Adrenal gland (tissue), 12 donors: ENCODE data around the gene RTF2. TPM values are rescaled to one million over a fixed set of nuclear protein-coding genes. Genes with fewer than 3 reads are reported as not detected.
A peak's percentile ranks its signal among the peaks of the same experiment; 100 is the strongest.
"Not testable (repeated sequence)": the region's sequence is repeated elsewhere in the genome, so short reads cannot be mapped to it uniquely, and the experiment has no call there.

ENCODE experiments used
- DNase-seq, 7 donors: peaks; one replicate each; pipeline ENCODE4 v3.0.0-alpha.2; 2019 to 2020
- H3K27ac ChIP-seq, 5 donors: fragments of 200-600 bp; sonication (generic) in 4 of 5; 1 replicate in 3 of 5; 2 replicates in 2 of 5; pipeline versions ENCODE4 v1.5.1 to v1.8.0; 2016 to 2020; ENCODE audit warnings: mild to moderate bottlenecking in 1 of 5
- H3K27me3 ChIP-seq: fragments of 200-600 bp; 2 replicates; pipeline ENCODE4 v1.8.0; 2021
- H3K36me3 ChIP-seq, 2 donors: fragments of 200-600 bp; replicated peaks in 1 of 2; 1 replicate in 1 of 2; 2 replicates in 1 of 2; pipeline versions ENCODE4 v1.5.1 to v1.8.0; 2018 to 2022
- H3K4me1 ChIP-seq, 2 donors: fragments of 200-600 bp; replicated peaks in 1 of 2; 1 replicate in 1 of 2; 2 replicates in 1 of 2; pipeline versions ENCODE4 v1.5.1 to v1.8.0; 2018 to 2021
- H3K4me3 ChIP-seq, 4 donors: fragments of 200-600 bp; sonication (generic) in 3 of 4; one replicate each; pipeline ENCODE4 v1.5.1; 2016 to 2018
- H3K9me3 ChIP-seq, 3 donors: fragments of 200-600 bp; sonication (generic) in 1 of 3; replicated peaks in 1 of 3; 1 replicate in 2 of 3; 2 replicates in 1 of 3; pipeline versions ENCODE4 v1.5.1 to v1.8.0; 2016 to 2021
- POLR2A ChIP-seq, 2 donors: fragments of 450-650 bp; IDR thresholded peaks; one replicate each; pipeline ENCODE4 v1.6.1; 2017; ENCODE audit warnings: antibody characterized with exemption in 2 of 2, mild to moderate bottlenecking in 2 of 2, moderate library complexity in 1 of 2
- WGBS, 4 donors: extraction: QIAGEN DNeasy Blood & Tissue Kit in 2 of 4; methylation state at CpG; one replicate each; pipeline versions ENCODE4 v1.1.5 to v1.1.7; 2013 to 2017; 5-methylcytosine and 5-hydroxymethylcytosine counted together
- intact Hi-C, 2 donors: fragments of 100-400 bp; cut with DNase I; formaldehyde crosslinking; loops; one replicate each; pipeline versions ENCODE4 v1.14.1 to v1.15.0; 2022 to 2023
- polyA plus RNA-seq, 3 donors: library from polyadenylated mRNA; stranded (reverse); fragments of 200-250 nt in 2 of 3; fragments of 350-450 nt in 1 of 3; fragmentation: Illumina TruSeq in 1 of 3; extraction: RNeasy Lipid Tissue Mini Kit (QIAGEN cat#74804) in 1 of 3; gene quantifications; one replicate each; pipeline ENCODE4 v1.2.3, GENCODE V29; 2013 to 2014
- total RNA-seq, 9 donors: library from RNA; depleted of rRNA in 4 of 9; stranded (reverse); fragments of >200 nt in 4 of 9; fragments of 120-200 nt in 1 of 9; fragmentation: NEBNext Ultra II Directional in 1 of 9; extraction: Animal tissue kit (Norgen Biotek cat#: 25700) in 1 of 9; gene quantifications; one replicate each; pipeline versions ENCODE4 v1.1.0 to v1.2.4, GENCODE V29; 2013 to 2023
- TF ChIP-seq, protein P1 (sequence below), 6 experiments: fragments of 450-650 bp in 4 of 6; fragments of 200-600 bp in 2 of 6; sonication (generic) in 1 of 6; IDR thresholded peaks; 1 replicate in 5 of 6; 2 replicates in 1 of 6; pipeline versions ENCODE4 v1.5.1 to v1.8.0; 2016 to 2021; ENCODE audit warnings: antibody characterized with exemption in 6 of 6, mild to moderate bottlenecking in 2 of 6, moderate library complexity in 1 of 6
- donor health status: healthy with polysubstance abuse.
- donor health status: Bipolar disorder and iron deficiency.
- donor health status: DM: yes; HTN: yes; CAD: no.
- donor health status: DM: no; HTN: no; CAD: no.
- donor health status: DM: no; HTN: no; CAD: no.
- donor health status: DM: yes; HTN: yes; CAD: no.

RTF2 gene
- total and polyA plus RNA-seq, 12 donors: 48.8 to 156 (median 92.8) TPM

- H3K9me3 ChIP-seq: no peaks in the 10 kb centered on the region
- no peak overlapping the region for H3K27ac ChIP-seq
- H3K27me3 ChIP-seq: no peaks in the 10 kb centered on the region
- no peak for TF ChIP-seq POLR2A (IDR thresholded peaks at IDR 0.05)
- TF ChIP-seq, protein P1, sequence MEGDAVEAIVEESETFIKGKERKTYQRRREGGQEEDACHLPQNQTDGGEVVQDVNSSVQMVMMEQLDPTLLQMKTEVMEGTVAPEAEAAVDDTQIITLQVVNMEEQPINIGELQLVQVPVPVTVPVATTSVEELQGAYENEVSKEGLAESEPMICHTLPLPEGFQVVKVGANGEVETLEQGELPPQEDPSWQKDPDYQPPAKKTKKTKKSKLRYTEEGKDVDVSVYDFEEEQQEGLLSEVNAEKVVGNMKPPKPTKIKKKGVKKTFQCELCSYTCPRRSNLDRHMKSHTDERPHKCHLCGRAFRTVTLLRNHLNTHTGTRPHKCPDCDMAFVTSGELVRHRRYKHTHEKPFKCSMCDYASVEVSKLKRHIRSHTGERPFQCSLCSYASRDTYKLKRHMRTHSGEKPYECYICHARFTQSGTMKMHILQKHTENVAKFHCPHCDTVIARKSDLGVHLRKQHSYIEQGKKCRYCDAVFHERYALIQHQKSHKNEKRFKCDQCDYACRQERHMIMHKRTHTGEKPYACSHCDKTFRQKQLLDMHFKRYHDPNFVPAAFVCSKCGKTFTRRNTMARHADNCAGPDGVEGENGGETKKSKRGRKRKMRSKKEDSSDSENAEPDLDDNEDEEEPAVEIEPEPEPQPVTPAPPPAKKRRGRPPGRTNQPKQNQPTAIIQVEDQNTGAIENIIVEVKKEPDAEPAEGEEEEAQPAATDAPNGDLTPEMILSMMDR (IDR thresholded peaks at IDR 0.05): no peak
- H3K36me3 ChIP-seq: no peaks in the 10 kb centered on the region
- H3K4me3 ChIP-seq: no peak overlapping the region
- peaks cover 8 to 15% of the 10 kb centered on the region in 2 donors for H3K4me1 ChIP-seq
- DNase-seq: no peak
- intact Hi-C loops: loop anchor here in 1 of 2 donors (2.0 to 10.0 kb wide), 2 partner anchors 25 to 423 kb away; no protein-coding TSS in a partner anchor
- WGBS, 4 donors: 74 to 92% (median 84%) methylated on average over 8 of the region's 8 CpGs
These were observed 83.1 kb downstream of the RTF2 start for GRCh38 chr20:56551571-56551970.

DNA sequence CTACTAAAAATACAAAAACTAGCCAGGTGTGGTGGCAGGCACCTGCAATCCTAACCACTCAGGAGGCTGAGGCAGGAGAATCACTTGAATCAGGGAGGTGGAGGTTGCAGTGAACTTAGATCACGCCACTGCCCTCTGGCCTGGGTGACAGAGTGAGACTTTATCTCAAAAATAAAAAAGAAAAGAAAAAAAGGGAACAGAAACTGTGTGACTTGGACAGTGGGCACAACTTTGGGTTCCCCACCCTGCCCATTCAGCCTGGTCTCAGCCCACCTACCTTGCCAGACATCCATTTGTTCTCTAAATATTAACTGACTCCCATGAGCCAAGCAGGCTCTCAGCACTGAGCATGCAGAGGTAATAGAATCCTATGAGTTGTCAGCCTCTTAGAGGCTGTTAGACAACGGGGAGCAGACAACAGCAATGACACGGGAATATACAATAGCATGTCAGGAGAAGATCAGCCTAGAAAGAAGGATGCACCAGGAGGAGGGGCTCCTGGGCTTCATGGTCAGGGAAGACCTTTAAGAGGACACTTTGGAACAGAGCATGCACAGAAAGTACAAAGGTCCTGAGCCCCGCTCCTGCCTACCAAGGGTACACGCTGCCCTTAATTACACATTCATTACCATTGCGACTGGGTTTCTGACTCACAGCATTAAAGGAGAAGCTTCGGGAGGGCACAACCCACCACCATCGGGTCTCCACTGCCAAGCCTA is 84.6 kb downstream of the RTF2 start:
- WGBS, 4 donors: 62 to 78% (median 68%) methylated on average over 8 of the region's 8 CpGs

DNA sequence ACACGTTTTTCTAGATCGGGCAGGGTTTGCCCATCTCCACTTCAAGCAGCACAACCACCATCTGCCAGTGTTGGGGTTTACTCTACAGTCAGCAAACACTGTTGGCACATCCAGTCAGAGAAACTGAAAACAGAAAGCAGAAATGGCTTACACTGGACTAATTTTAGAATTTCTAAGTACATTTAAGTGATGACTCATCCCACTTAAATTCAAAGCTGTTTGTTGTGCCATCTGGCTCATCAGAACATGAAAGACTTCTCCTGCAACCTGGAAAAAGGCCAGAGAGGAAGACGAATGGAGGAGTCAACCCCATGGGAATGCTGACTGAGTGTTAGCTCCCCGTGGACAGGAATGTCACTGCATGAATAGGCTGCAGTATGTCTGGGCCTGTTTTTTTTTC is 86.4 kb downstream of the RTF2 start:
- intact Hi-C loops: loop anchor here in 1 of 2 donors (10.0 kb wide), 1 partner anchor 420 kb away; no protein-coding TSS in a partner anchor
- Histone ChIP-seq H3K4me1 (peaks cover 8 to 15% of the 10 kb centered on the region in 2 donors), H3K4me3 (peak overlapping the region in 1 of 4 donors; percentile 16), H3K27ac (peak overlapping the region in 3 of 5 donors; percentile 36 to 63 (median 52)), H3K36me3 (no peaks in the 10 kb centered on the region), H3K27me3 (no peaks in the 10 kb centered on the region), H3K9me3 (no peaks in the 10 kb centered on the region)
- TF ChIP-seq POLR2A (IDR thresholded peaks at IDR 0.05): no peak
- TF ChIP-seq, protein P1 (IDR thresholded peaks at IDR 0.05): peak in 4 of 6 experiments; percentile 26 to 44 (median 32)
- WGBS, 4 donors: 8 to 15% (median 13%) methylated on average over 4 of the region's 4 CpGs
- peak; percentile 71 to 87 (median 79) for DNase-seq

More for the DNA sequence above, 84.6 kb downstream of the RTF2 start:
- Histone ChIP-seq H3K4me1 (peaks cover 8 to 15% of the 10 kb centered on the region in 2 donors), H3K9me3 (no peaks in the 10 kb centered on the region), H3K27me3 (no peaks in the 10 kb centered on the region), H3K27ac (no peak overlapping the region), H3K4me3 (no peak overlapping the region), H3K36me3 (no peaks in the 10 kb centered on the region)
- intact Hi-C loops: loop anchor here in 1 of 2 donors (10.0 kb wide), 1 partner anchor 422 kb away; no protein-coding TSS in a partner anchor
- DNase-seq: no peak
- TF ChIP-seq POLR2A (IDR thresholded peaks at IDR 0.05): no peak

DNA sequence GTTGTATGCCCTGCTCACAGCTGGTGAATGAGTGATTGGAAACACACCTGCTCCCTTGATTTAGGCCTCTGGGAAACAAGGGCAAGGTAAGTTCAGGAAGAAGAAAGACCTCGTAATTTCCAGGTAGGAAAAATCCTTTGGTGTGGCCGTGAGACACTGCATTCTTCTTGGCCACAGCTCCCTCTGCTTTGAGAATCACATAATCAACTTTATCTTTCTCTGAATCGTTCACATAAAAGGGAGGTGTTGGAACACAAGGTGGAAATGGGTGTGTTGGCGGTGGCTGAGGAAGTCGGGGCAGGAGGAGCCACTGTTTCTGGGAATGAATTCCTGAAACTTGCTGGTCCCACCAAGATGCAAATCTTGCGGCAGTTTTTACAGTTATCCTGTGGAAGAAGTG is 90.5 kb downstream of the RTF2 start:
- H3K9me3 ChIP-seq: no peaks in the 10 kb centered on the region
- no peak overlapping the region for H3K27ac ChIP-seq
- intact Hi-C loops: loop anchor here in 1 of 2 donors (10.0 kb wide), 1 partner anchor 416 kb away; no protein-coding TSS in a partner anchor
- TF ChIP-seq POLR2A (IDR thresholded peaks at IDR 0.05): no peak
- TF ChIP-seq, protein P1 (IDR thresholded peaks at IDR 0.05): no peak
- peaks cover 8 to 15% of the 10 kb centered on the region in 2 donors for H3K4me1 ChIP-seq
- H3K4me3 ChIP-seq: no peak overlapping the region
- H3K27me3 ChIP-seq: no peaks in the 10 kb centered on the region
- H3K36me3 ChIP-seq: no peaks in the 10 kb centered on the region
- 71 to 81% (median 73%) methylated on average over 6 of the region's 6 CpGs for WGBS, 4 donors
- DNase-seq: no peak

DNA sequence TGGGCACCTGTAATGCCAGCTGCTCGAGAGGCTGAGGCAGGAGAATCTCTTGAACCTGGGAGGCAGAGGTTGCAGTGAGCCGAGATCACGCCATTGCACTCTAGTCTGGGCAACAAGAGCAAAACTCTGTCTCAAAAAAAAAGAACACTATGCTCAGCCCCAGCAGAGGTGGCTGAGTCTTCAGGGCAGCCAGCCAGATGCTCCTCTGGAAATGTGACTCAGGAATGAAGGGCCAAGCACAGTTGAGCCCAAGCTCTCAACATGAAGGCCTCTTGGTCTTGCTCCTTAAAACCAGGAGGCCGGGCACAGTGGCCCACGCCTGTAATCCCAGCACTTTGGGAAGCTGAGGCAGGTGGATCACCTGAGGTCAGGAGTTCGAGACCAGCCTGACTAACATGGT is 96.1 kb downstream of the RTF2 start:
- H3K27me3 ChIP-seq, H3K36me3 ChIP-seq, H3K4me3 ChIP-seq, intact Hi-C loops, H3K27ac ChIP-seq, H3K4me1 ChIP-seq, H3K9me3 ChIP-seq: not testable (repeated sequence)
- DNase-seq: peak; percentile 29 to 74 (median 68)
- 89 to 95% (median 93%) methylated on average over 4 to 6 of the region's 6 CpGs for WGBS, 4 donors
